Eye (tissue), 1 donor: ENCODE measurements around the gene ZNF385B.
"Not testable (repeated sequence)": the region's sequence is repeated elsewhere in the genome, so short reads cannot be mapped to it uniquely, and the experiment has no call there.

Experiments used
- DNase-seq: peaks from one replicate; pipeline ENCODE4 v3.0.0-alpha.2; 2015

ZNF385B gene

DNA sequence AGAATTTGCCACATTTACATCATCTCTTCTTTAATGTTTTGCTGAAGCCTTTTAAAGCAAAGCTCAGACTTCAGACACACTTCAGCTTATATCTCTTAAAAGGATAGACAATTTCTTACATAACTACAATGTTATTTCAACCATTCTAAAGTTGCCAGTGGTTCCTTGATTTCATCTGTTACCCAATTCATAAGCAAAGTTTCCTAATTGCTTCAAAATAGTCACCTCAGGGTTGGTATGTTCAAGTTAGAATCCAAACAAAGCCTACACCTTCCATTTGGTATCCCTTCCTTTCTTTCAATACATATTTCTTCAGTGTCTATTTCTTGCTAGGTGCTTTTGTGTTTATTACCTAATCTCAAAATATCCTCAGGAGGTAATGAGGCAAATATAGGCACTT, 60.6 kb downstream of the ZNF385B start:
- no peak for DNase-seq

DNA sequence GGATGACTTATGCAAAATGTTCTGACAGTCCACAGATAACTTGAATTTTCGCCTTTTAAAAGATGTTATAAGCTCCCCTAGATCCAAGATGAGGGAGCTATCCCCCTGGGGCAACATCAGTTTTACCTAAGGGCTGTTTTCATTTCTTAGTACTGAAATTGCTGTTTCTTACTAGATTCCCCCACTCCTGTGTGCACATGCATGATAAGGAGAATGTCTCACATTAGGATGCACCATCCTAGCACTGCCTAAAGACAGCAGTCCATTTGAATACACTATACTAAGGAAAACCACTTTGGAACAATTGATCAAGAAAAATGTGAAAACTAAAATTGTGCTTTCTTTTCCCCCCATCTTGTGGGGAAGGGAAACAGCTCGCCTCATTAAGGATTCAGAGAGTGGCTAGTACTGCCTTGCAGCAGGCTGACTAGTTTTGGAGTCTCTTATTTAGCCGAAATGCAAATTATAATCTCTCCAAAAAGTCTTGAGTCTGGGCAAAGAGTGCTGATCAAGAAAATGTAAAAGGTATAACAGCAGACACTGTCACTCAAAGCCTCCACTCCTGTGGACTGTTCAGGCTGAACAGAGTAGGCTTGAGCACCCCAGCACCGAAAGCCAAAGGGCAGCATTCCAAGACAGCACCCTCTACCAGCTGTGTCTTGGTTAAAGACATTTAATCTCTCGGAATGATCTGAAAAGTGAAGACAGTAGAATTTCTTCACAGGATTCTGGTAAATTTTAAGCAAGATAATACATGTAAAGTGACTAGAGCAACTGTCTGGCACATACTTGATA, 65.0 kb downstream of the ZNF385B start:
- DNase-seq: no peak

DNA sequence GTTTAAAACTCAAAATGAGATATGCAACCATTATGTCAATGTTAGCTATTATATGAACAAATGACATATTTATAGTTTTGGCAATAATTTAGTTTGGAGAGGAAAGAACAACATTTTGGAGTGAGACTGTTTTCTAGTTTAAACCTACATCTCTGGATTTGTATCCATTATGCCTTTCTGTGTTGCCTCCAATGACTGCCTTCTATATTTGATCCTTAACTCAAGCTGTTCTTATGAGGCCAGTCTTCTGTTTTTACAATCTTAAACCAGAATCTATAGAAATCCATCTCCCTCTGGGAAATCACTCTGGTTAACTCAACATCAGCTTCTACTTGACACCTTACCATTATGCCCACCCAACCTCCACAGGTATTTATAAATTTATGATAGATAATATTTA, 67.5 kb downstream of the ZNF385B start:
- DNase-seq: no peak

DNA sequence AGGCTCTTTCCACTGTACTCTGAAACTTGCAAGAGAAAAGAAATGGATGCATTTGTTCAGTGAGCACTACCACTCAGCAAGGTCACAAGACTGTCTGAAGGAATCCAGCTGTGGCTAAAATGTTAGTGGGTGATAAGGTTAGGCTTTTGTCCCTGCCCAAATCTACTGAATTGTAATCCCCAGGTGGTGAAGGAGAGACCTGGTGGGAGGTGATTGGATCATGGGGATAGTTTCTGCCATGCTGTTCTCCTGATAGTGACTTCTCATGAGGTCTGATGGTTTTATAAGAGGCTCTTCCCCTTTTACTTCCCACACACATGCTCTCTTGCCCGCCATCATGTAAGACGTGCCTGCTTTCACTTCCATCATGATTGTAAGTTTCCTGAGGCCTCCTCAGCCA, 68.2 kb downstream of the ZNF385B start:
- DNase-seq: no peak

DNA sequence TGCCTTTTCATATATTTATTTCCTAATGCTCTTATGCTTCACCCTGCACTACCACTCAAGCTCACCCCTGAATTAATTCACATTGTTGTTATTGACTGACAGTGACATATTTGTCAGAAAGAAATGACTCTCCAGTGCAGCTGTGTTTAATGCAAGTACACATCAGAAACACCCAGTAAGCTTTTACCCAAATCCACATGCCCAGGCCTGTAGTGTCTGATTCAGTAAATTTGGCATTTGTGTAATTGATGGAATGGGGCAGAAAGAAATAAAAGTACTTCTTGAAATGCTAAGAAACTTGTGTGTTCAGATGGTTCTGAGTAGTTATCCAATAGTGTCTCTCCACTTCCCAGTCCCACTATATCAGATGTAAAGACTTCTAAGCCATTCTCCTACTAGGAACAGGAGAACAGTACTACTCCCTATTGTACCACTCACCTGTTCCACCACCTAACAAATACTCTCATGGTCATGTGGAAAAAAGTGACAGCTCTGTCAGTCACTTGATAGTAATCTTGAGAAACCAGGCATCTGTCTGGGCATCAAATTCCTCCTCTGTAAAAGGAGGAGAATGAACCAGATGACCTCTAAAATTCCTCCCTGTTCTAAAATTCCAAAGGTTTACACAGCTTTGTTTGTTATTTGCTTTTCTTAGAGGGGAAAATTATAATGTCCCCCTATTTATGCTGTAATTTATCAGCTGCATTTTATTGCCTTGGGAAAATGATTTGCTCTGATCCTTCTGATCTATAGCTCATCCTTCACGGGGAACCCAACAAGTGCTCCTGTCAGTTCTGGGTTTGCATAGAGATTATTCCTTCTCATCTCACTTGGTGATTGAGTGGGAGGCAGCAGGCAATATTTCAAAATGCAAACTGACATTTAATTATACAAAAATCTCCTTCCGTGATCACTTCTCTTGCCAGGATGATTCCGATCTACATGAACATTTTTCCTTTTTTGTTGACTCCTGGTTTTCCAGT, 70.9 kb downstream of the ZNF385B start:
- no peak for DNase-seq

DNA sequence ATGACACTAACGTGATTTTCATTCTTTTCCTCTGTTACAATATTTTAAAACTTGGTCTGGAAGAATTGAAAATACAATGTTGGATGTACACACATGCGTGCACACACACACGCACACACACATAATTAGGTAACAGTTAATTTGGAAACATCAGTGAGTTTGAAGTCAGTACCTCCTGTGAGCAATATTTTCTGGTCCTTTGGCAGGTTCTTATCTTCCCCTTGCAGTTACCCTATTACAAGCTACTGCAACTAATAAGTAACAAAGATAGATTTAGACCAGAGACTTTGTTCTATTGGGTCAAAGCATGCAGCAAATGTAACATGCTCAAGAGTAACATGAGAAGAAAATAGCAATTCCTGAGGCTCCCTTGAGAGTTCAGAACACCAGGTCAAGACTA, 73.3 kb downstream of the ZNF385B start:
- no peak for DNase-seq

DNA sequence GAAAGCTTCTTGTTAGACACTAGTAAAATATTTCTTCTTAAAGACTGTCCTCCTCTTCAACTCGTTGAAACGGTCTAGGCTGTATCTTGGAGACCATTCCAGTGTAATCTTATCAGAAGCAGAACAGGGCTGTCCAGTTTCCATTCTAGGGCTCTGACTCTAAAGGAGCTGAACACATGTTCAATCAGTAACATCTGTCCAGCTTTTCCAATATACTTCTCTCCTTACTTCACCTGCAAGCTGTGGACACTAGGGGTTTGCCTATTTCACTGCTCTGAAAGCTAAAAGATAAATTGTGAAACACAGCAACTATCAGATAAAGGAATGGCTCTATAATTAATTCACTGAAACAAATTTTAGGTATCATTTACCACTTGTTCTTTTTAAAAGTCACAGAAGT, 73.8 kb downstream of the ZNF385B start:
- DNase-seq: no peak

DNA sequence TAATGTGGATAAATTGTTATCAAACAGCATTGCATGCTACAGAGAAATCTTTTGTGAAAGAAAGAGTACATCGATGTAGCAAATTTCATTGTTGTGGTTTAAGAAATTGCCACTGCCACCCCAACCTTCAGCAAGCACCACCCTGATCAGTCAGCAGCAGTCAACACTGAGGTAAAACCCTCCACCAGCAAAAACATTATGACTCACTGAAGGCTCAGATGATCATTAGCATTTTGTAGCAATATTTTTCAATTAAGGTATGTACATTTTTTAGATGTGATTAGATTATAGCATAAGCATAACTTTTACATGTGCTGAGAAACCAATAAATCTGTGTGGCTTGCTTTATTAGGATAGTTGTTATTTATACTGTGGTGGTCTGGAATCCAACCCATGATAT, 75.5 kb downstream of the ZNF385B start:
- no peak for DNase-seq

DNA sequence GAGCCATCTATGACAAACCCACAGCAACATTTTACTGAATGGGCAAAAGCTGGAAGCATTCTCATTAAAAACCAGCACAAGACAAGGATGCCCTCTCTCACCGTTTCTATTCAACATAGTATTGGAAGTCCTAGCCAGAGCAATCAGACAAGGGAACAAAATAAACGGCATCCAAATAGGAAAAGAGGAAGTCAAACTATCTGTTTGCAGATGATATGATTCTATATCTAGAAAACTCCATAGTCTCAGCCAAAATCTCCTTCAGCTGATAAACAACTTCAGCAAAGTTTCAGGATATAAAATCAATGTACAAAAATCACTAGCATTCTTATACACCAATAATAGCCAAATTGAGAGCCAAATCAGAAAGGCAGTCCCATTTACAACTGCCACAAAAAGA, 79.1 kb downstream of the ZNF385B start:
- DNase-seq: not testable (repeated sequence)

DNA sequence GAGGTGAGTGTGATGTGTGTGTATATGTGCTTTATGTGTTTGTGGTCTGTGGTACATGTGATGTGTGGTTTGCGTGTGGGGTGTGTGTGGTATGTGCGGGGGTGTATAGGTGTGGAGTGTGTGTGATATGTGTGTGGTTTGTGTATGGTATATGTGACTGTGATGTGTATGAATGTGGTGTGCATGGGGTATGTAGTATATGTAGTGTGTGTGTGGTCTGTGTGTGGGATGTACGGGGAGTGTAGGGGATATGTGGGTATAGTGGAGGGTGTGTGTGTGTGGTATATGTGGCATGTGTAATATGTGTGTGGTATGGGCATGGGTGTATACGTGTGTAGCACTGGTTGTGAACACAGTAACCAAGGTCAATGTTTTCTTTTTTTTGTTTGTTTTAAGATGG, 87.4 kb downstream of the ZNF385B start:
- DNase-seq: no peak

DNA sequence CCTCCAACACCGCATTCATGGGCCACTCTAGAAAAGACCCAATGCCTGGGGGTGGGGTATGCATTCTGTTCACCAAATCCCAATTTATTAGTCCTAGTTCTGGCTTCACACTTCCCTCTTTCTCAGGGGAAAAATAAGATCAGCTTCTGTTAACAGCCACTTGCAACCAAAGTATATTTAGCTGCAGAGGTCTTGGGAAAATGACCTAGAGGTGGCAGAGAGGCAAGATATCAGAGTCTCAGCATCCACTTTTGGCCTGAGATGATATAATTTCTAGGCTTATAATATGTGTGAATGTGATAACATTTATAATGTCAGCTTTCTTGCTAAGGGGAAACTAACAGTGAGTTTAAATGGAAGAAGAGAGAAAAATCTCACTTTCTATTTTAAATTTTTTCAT, 89.1 kb downstream of the ZNF385B start:
- DNase-seq: no peak

DNA sequence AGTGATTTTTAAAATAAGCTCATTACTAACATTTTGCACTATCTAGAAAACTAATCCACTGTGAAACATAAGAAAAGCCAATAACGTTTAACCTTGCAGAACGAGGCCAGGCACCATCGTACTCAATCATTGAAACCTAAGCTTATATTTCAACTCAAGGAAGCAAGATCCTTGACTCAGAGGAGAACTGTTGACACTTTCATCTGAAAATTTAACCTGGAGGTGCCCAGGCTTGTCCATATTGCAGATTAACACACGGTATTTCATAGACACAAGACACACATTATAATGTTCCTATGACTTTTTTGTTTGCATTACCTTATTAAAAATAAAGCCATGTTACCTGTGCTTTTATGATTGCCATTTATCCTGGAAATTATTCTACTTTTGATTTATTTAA, 89.6 kb downstream of the ZNF385B start:
- no peak for DNase-seq

DNA sequence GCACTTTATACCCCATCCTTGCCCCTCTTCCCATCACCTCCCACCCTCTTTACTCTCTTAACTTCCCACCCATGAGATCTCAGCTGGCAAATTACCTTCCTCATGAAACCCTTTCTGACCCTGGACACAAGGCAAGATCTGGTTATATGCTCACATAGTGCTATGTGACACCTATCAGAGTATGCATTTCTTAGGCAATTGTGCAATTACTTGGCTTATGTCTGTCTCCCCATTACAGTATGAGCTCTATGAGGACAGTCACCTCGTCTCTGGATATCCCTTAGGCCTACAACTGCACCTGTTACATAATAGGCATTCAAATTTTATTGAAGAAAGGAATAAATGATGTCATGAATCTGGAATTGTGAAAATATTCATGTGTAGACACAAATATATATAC, 91.4 kb downstream of the ZNF385B start:
- DNase-seq: no peak

DNA sequence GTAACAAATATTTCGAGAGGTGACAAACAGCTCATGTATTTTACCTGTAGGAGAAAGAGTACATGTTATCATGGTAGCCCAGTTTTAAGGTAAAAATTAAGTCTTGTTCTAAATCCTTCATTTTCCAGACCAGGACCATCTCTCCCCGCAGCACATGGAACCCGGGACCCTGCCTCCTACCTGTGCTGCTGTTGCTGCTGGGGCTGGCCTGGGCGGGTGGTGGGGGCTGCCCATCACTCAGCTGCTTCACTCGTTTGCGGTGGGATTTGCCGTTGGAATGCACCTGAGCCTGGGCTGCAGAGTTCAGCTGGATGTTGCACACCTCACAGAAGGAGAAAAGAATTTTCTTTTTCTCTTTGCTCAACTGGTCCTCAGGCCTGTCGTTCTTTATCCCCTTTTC, 92.1 kb downstream of the ZNF385B start:
- no peak for DNase-seq

DNA sequence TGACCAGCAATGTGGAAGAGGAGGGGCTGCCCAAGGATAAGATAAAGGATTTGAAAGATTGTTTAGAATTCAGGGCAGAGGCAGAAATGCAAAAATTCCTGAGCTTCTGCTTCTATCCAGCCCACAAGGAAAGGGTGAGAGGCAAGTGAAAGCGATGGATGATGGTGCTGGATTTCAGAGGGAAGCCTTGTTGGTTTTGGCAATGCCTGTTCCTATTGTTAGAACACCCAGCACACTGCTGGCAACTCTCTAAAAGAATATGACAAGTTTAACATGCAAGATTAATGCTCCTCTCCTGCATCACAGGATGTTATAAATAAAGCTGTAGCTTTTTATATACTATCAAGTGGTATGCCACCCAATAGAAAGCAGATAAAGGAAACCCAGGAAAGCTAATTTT, 92.6 kb downstream of the ZNF385B start:
- no peak for DNase-seq

DNA sequence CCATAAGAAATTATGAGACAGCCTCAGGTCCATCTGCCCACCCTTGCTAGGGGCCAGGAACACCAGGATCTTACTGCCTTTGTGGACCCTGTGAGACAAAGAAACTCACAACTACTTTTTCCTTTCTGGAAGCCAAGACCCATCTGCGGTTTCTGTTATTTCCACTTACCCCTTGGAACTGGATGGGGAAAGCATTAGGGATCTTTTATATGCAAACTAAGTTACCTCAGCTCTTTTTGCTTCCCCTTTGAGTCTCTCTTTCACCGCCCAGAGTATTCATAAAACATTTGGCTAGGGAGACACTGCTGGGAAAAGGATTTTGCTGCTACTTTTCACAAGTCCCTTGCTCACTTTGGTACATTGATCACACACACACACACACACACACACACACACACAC, 95.7 kb downstream of the ZNF385B start:
- DNase-seq: no peak

DNA sequence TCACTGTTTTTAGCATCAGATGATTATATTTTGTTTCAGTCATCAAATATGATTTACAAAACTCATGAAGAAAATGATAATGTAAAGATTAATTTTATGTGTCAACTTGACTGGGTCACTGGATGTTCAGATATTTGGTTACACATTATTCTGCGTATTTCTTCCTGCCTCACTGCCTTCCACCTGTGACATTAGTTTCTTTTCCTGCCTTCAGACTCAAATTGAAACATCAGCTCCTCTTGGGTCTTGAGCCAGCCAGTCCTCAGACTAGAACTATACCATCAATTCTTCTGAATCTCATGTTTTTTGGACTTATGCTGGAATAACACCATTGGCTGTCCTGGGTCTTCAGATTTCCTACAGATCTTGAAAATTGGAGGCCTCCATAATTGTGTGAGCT, 96.7 kb downstream of the ZNF385B start:
- DNase-seq: no peak

DNA sequence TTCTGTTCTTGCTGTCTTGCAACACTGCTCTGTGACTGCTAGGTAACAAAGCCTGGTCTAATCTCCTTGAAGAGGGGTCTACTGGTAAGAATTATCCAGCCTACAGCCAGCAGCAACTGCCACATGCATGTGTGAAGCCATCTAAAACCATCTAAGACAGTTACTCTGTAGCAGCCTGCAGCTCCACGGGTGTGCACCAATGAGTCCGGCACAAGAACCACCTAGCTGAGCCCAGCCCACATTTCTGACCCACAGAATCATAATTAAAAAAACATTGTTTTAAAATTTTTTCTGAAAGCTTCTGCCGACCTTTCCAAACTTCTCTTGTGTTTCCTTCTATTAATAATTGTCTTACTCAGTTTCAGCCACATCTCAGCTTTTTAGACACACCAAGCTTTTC, 102.8 kb downstream of the ZNF385B start:
- DNase-seq: no peak

DNA sequence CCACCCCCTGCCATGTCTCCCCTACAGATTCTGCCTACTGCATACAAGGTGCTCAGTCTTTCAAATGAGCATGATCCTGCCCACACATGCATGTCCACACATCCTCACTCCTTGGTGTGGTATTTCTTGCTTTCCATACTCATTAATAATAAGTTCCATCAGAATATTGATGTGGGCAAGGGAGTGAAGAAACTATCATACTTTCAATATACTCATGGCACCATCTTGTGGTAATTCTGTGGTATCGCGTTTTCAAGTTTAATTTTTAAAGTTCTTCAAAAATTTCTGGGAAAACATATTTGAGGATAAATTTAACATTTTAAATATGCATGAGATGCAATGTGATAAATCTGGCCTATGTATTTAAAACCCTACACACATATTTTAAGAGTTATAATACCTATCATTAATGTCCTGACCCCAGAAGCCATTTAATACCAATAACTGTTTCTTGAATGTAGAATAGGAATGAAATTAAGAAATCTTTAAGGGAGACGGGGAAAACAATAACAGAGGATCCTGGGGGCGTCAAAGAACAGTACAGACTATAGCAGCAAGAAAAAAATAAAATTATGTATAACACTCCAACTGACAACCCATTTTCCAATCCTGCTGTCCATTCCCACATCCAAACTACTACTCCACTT, 110.1 kb downstream of the ZNF385B start:
- DNase-seq: peak; percentile 46

DNA sequence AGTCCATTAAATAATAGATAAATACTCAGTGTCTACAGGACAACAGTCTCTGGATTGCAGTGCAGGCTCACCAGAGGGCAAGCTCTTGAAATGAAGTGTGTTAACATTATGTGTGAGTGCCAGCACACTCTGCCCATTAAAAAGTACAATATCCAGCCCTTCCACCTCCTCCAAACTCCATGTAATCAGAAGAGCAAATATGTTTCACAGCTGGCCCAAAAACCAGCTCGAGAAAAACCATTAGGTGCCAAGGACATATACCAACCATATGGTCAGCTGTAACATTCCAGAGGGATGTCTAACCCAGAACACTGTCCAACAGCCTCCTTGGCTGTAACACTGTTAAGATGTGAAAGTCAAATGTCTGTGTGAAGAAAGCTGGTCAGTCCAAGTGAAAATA, 112.2 kb downstream of the ZNF385B start:
- no peak for DNase-seq

DNA sequence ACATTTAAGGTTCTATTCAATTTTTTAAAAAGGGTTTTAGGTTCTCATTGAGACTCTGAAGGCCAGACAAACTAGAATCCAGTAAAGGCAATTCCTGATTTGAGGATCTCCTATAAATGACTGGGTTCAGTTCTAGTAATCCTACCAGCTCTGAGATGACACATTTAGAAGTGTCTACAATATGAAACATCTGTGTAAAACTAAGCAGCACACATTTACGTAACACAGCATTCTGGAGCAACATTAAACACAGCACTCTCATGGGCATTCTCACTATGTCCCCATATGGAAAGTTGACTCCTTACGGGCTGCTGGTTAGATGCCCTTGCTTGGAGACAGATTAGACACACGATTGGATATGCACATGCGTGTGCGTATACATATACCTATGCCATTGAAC, 114.4 kb downstream of the ZNF385B start:
- DNase-seq: no peak

DNA sequence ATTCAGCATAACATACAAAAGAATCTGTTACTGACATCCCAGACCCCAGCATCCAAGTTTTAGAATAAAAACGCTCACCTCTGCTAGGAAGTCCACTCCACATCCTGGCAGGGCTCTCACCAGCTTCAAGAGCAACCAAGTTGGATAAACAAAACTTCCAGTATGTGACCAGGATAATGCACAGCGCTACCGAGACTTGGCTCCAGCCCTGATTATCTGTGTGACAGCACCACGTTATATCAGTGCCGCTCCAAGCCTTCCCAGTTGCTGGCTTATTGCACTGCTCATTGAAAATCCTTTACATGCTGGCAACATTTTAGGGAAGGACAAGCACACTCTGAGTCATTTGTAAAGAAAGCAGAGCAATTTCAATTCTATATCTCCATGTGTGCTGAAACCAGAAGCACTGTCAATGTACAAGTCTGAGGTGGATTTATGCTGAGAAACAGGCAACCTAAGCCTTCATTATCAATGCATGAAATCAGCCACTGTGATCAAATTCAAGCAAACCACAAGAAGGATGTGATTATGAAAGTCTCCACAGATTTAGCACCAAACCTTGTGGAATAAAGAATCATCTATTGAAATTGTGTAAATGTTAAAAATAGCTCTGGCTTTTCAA, 115.7 kb downstream of the ZNF385B start:
- DNase-seq: peak; percentile 22

DNA sequence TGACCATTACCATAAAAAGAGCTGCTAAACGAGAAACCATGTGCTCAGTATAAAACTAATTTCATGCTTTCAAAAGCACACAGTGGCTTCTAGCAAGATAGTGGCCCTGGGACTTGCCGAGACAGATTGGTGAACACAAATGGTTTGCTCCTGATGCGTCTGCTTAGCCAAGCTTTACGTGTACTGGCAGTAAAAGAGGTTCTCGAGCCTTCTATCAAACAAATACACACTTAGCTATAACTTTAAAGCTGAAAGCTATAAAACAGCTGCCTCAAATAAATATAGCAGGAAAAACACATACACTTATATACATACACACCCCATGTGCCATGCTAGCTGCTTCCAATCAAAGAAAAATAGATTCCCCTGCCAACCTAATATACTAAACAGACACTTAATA, 117.0 kb downstream of the ZNF385B start:
- no peak for DNase-seq
